HT-29 (cell line): ENCODE data around the gene ARSD. TPM values are rescaled to one million over a fixed set of nuclear protein-coding genes. Genes with fewer than 3 reads are reported as not detected.
A peak's percentile ranks its signal among the peaks of the same experiment; 100 is the strongest.
"Not testable (repeated sequence)": the region's sequence is repeated elsewhere in the genome, so short reads cannot be mapped to it uniquely, and the experiment has no call there.

Experiments used
- DNase-seq: peaks from one replicate; pipeline ENCODE4 v3.0.0-alpha.2; 2015; ENCODE audit warnings: low spot score
- total RNA-seq: library from RNA; depleted of rRNA; stranded (reverse); fragments of >200 nt; shearing (Covaris generic); gene quantifications from 2 replicates; pipeline ENCODE4 v1.2.3, GENCODE V29; 2014

Gene ARSD
- total RNA-seq, 1 experiment from 2014 or later, result 35.2 TPM

GRCh38 chrX:2933125-2933900, 4.2 kb upstream of the ARSD start:
- peak; percentile 39 for DNase-seq

- no peak for DNase-seq
These were observed 2.5 kb upstream of the ARSD start for GRCh38 chrX:2931612-2932011.

GRCh38 chrX:2931155-2931554, 2.0 kb upstream of the ARSD start:
- DNase-seq, result no peak

- DNase-seq, result no peak
These were observed 952 bp downstream of the ARSD start for GRCh38 chrX:2928191-2928582.

- DNase-seq, result no peak
These were observed 2.4 kb downstream of the ARSD start for GRCh38 chrX:2926664-2927275.

GRCh38 chrX:2926255-2926654, 2.9 kb downstream of the ARSD start:
- not testable (repeated sequence) for DNase-seq

- DNase-seq, result no peak
These were observed 5.0 kb downstream of the ARSD start for GRCh38 chrX:2924151-2924550.

- no peak for DNase-seq
These were observed 7.4 kb downstream of the ARSD start for GRCh38 chrX:2921750-2922149.

- no peak for DNase-seq
These were observed 7.9 kb downstream of the ARSD start for GRCh38 chrX:2921193-2921592.

- DNase-seq, result no peak
These were observed 11.4 kb downstream of the ARSD start for GRCh38 chrX:2917767-2918166.

GRCh38 chrX:2913118-2913517, 16.0 kb downstream of the ARSD start:
- DNase-seq, result no peak

GRCh38 chrX:2910109-2910508, 19.0 kb downstream of the ARSD start:
- DNase-seq, result no peak

GRCh38 chrX:2908125-2908685, 20.9 kb downstream of the ARSD start:
- DNase-seq, result no peak

- DNase-seq, result no peak
These were observed 21.8 kb downstream of the ARSD start for GRCh38 chrX:2907295-2907694.

- DNase-seq, result peak; percentile 34
These were observed 25.8 kb downstream of the ARSD start for GRCh38 chrX:2903366-2903765.

GRCh38 chrX:2902841-2903240, 26.3 kb downstream of the ARSD start:
- no peak for DNase-seq

GRCh38 chrX:2901367-2902036, 27.6 kb downstream of the ARSD start:
- DNase-seq, result no peak

- DNase-seq, result peak; percentile 77
These were observed 30.2 kb downstream of the ARSD start for GRCh38 chrX:2898846-2899512.

- peak; percentile 85 for DNase-seq
These were observed 31.2 kb downstream of the ARSD start for GRCh38 chrX:2897690-2898623.

- DNase-seq, result no peak
These were observed 31.8 kb downstream of the ARSD start for GRCh38 chrX:2897311-2897689.

GRCh38 chrX:2894885-2895292, 34.2 kb downstream of the ARSD start:
- peak; percentile 77 for DNase-seq
